Neural cell (in vitro differentiated cells): ENCODE results near the gene TOMM40. TPM values are rescaled to one million over a fixed set of nuclear protein-coding genes. Genes with fewer than 3 reads are reported as not detected.

Experiments used
- H2AFZ ChIP-seq: fragments of 200-600, 300-800 bp; sonication (generic), shearing (Covaris generic); 2 replicates; pipeline ENCODE4 v1.6.0; 2014; ENCODE audit warnings: low read depth, mild to moderate bottlenecking, antibody characterized with exemption, low read length, moderate library complexity
- H3F3A ChIP-seq: fragments of 200-600 bp; shearing (Covaris generic); 2 replicates; pipeline ENCODE4 v1.6.1; 2016; ENCODE audit warnings: mild to moderate bottlenecking, moderate library complexity, mixed read lengths, antibody characterized with exemption, low read length; ENCODE audit not compliant: insufficient read depth, poor library complexity, severe bottlenecking
- H3K27ac ChIP-seq: fragments of 200-600, 300-800 bp; sonication (generic), shearing (Covaris generic); 2 replicates; pipeline ENCODE4 v1.5.1; 2014; ENCODE audit warnings: mild to moderate bottlenecking, low read length, moderate library complexity
- H3K27me3 ChIP-seq: fragments of 300-800, 200-600 bp; sonication (generic), shearing (Covaris generic); 2 replicates; pipeline ENCODE4 v1.6.0; 2014; ENCODE audit warnings: mild to moderate bottlenecking, low read depth, low read length, moderate library complexity; ENCODE audit not compliant: insufficient read depth
- H3K36me3 ChIP-seq: fragments of 300-800, 200-600 bp; sonication (generic), shearing (Covaris generic); 2 replicates; pipeline ENCODE4 v1.5.1; 2014; ENCODE audit warnings: mild to moderate bottlenecking, antibody characterized with exemption, low read length, moderate library complexity; ENCODE audit not compliant: insufficient read depth
- H3K4me2 ChIP-seq: fragments of 300-800, 200-600 bp; sonication (generic), shearing (Covaris generic); 2 replicates; pipeline ENCODE4 v1.6.0; 2014; ENCODE audit warnings: mild to moderate bottlenecking, low read length
- H3K4me3 ChIP-seq: fragments of 300-800, 200-600 bp; sonication (generic), shearing (Covaris generic); 2 replicates; pipeline ENCODE4 v1.5.1; 2014; ENCODE audit warnings: mild to moderate bottlenecking, low read length, moderate library complexity
- H3K79me2 ChIP-seq: fragments of 200-600 bp; shearing (Covaris generic); replicated peaks from 2 replicates; pipeline ENCODE4 v1.6.0; 2014; ENCODE audit warnings: mild to moderate bottlenecking, low read length, moderate library complexity; ENCODE audit not compliant: insufficient read depth
- H3K9ac ChIP-seq: fragments of 300-800, 200-600 bp; sonication (generic), shearing (Covaris generic); 2 replicates; pipeline ENCODE4 v1.6.1; 2016; ENCODE audit warnings: mild to moderate bottlenecking, low read length, mixed read lengths
- H3K9me2 ChIP-seq: fragments of 200-600 bp; shearing (Covaris generic); 2 replicates; pipeline ENCODE4 v1.6.1; 2016; ENCODE audit warnings: mild to moderate bottlenecking, low read length, mixed read lengths; ENCODE audit not compliant: insufficient read depth
- H3K9me3 ChIP-seq: fragments of 200-600, 300-800 bp; sonication (generic), shearing (Covaris generic); 2 replicates; pipeline ENCODE4 v1.6.1; 2016; ENCODE audit warnings: mild to moderate bottlenecking, mixed run types, low read length, moderate library complexity, mixed read lengths
- H4K20me1 ChIP-seq: fragments of 200-600 bp; shearing (Covaris generic); 2 replicates; pipeline ENCODE4 v1.6.1; 2016; ENCODE audit warnings: mild to moderate bottlenecking, mixed run types; ENCODE audit not compliant: insufficient read depth
- CTCF ChIP-seq: fragments of 450-650 bp; IDR thresholded peaks from 2 replicates; pipeline ENCODE4 v1.5.1; 2014; ENCODE audit warnings: antibody characterized with exemption, mild to moderate bottlenecking, moderate library complexity; ENCODE audit not compliant: poor library complexity, severe bottlenecking
- EP300 ChIP-seq: fragments of 450-650 bp; conservative IDR thresholded peaks from 2 replicates; pipeline ENCODE4 v1.6.1; 2014; ENCODE audit warnings: antibody characterized with exemption, mild to moderate bottlenecking, moderate library complexity; ENCODE audit not compliant: poor library complexity, severe bottlenecking
- EZH2 ChIP-seq: fragments of 200-600, 300-800 bp; shearing (Covaris generic), sonication (generic); IDR thresholded peaks from 2 replicates; pipeline ENCODE4 v1.6.1; 2014; ENCODE audit warnings: antibody characterized with exemption, low read length, borderline replicate concordance, mild to moderate bottlenecking; ENCODE audit not compliant: insufficient read depth, poor library complexity, severe bottlenecking
- MXI1 ChIP-seq: fragments of 450-650 bp; conservative IDR thresholded peaks from 2 replicates; pipeline ENCODE4 v1.6.1; 2014; ENCODE audit warnings: antibody characterized with exemption, mild to moderate bottlenecking; ENCODE audit not compliant: poor library complexity, severe bottlenecking
- POLR2AphosphoS5 ChIP-seq: IDR thresholded peaks from 2 replicates; pipeline ENCODE4 v1.6.1; 2012
- RAD21 ChIP-seq: fragments of 450-650 bp; conservative IDR thresholded peaks from 2 replicates; pipeline ENCODE4 v1.6.1; 2014; ENCODE audit warnings: antibody characterized with exemption, mild to moderate bottlenecking, moderate library complexity
- REST ChIP-seq: IDR thresholded peaks from 2 replicates; pipeline ENCODE4 v1.6.1; 2012; ENCODE audit warnings: borderline replicate concordance
- SMC3 ChIP-seq: fragments of 450-650 bp; conservative IDR thresholded peaks from 2 replicates; pipeline ENCODE4 v1.6.1; 2014; ENCODE audit warnings: antibody characterized with exemption, mild to moderate bottlenecking, moderate library complexity; ENCODE audit not compliant: poor library complexity
- TAF1 ChIP-seq: IDR thresholded peaks from 2 replicates; pipeline ENCODE4 v1.6.1; 2012; ENCODE audit warnings: low read depth
- polyA plus RNA-seq: library from polyadenylated mRNA; depleted of rRNA; stranded (reverse); fragments of >200 nt; gene quantifications from 2 replicates; pipeline ENCODE4 v1.2.3, GENCODE V29; 2014

TOMM40 gene
- polyA plus RNA-seq, 1 donor from 2014 or later = 48.4 TPM

DNA sequence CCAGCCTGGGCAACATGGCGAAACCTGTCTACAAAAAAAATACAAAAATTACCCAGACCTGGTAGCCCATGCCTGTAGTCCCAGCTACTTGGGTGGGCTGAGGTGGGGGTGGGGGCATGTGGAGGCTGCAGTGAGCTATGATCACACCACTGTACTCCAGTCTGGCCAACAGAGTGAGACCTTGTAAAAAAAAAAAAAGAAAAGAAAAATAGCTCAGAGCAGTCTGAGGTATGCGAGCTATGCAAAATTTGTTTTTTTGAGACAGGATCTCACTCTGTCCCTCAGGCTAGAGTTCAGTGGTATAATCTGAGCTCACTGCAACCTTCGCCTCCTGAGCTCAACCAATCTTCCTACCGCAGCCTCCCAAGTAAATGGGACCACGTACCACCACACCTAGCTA, 7.1 kb upstream of the TOMM40 start:
- H3K36me3 ChIP-seq = no peaks in the 10 kb centered on the region

DNA sequence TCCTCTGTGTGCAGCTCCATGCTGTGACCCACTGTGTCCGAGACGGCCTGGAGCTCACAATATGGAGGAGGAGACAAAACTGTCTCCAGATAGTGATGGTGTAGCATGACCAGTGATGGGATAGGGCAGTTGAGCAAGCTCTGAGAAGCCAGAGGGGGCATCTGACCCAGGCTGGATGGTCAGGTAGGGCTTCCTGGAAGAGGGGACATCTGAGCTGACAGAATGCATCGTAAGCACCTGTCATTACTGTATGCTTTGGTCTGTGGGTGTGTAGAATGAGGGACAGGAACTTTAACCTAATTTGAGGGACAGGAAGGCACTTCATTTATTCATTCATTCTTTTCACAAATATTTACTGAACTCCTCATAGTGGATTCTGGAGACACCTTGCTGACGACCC, 6.5 kb upstream of the TOMM40 start:
- Histone ChIP-seq H4K20me1 (no peaks in the 10 kb centered on the region), H3K36me3 (no peaks in the 10 kb centered on the region), H3K4me2 (no peak overlapping the region)
- TF ChIP-seq EZH2 (no peak), POLR2AphosphoS5 (no peak), MXI1 (no peak), TAF1 (no peak), SMC3 (no peak), EP300 (no peak), REST (no peak)

More for the DNA sequence above, 7.1 kb upstream of the TOMM40 start:
- no peak for TF ChIP-seq POLR2AphosphoS5
- TF ChIP-seq TAF1 = no peak
- TF ChIP-seq EP300 = no peak
- TF ChIP-seq CTCF = no peak
- no peak for TF ChIP-seq SMC3
- TF ChIP-seq RAD21 = no peak
- no peak for TF ChIP-seq REST
- TF ChIP-seq MXI1 = no peak
- TF ChIP-seq EZH2 = no peak
- Histone ChIP-seq H3K9me2 (no peaks in the 10 kb centered on the region), H3F3A (no peaks in the 10 kb centered on the region), H4K20me1 (no peaks in the 10 kb centered on the region), H3K9me3 (no peaks in the 10 kb centered on the region), H3K27me3 (no peaks in the 10 kb centered on the region), H3K79me2 (no peaks in the 10 kb centered on the region), H3K9ac (no peak overlapping the region), H3K27ac (no peak overlapping the region), H2AFZ (no peak overlapping the region), H3K4me3 (no peak overlapping the region), H3K4me2 (no peak overlapping the region)

More for the DNA sequence above, 6.5 kb upstream of the TOMM40 start:
- no peaks in the 10 kb centered on the region for H3K79me2 ChIP-seq
- H3K9ac ChIP-seq = no peak overlapping the region
- H2AFZ ChIP-seq = no peak overlapping the region
- no peak overlapping the region for H3K27ac ChIP-seq
- no peaks in the 10 kb centered on the region for H3F3A ChIP-seq
- H3K9me2 ChIP-seq = no peaks in the 10 kb centered on the region
- no peak overlapping the region for H3K4me3 ChIP-seq
- no peaks in the 10 kb centered on the region for H3K9me3 ChIP-seq
- H3K27me3 ChIP-seq = no peaks in the 10 kb centered on the region
